K562 (cell line): ENCODE measurements around the gene GALM. TPM values are rescaled to one million over a fixed set of nuclear protein-coding genes. Genes with fewer than 3 reads are reported as not detected.
A peak's percentile ranks its signal among the peaks of the same experiment; 100 is the strongest.
"Not testable (repeated sequence)": the region's sequence is repeated elsewhere in the genome, so short reads cannot be mapped to it uniquely, and the experiment has no call there.

Experiments
- ARID1B ChIP-seq: fragments of 450-650 bp; IDR thresholded peaks from 2 replicates; pipeline ENCODE4 v1.6.1; 2016; ENCODE audit warnings: antibody characterized with exemption, mild to moderate bottlenecking, inconsistent platforms
- CBX3 ChIP-seq, 2 experiments: IDR thresholded peaks; 1 replicate in 1 of 2; 2 replicates in 1 of 2; pipeline ENCODE4 v1.6.1; 2012; ENCODE audit warnings: inconsistent platforms in 2 of 2, low read length in 2 of 2, borderline replicate concordance in 1 of 2, control low read depth in 1 of 2
- CEBPG ChIP-seq, 3 experiments: fragments of 200-800 bp in 1 of 3; sonication (Bioruptor generic) in 1 of 3; sonication (generic) in 1 of 3; formaldehyde crosslinking in 1 of 3; IDR thresholded peaks in 2 of 3; conservative IDR thresholded peaks in 1 of 3; 2 replicates each; pipeline versions ENCODE4 v1.6.1 to v1.8.0; 2016 to 2022; ENCODE audit warnings: missing compliant biosample characterization in 2 of 3, missing genetic modification characterization in 2 of 3, mild to moderate bottlenecking in 1 of 3, missing genetic modification reagents in 1 of 3
- CREB1 ChIP-seq, 2 experiments: sonication (generic) in 1 of 2; formaldehyde crosslinking in 1 of 2; IDR thresholded peaks; 2 replicates each; pipeline versions ENCODE4 v1.6.1 to v1.8.0; 2012 to 2022; ENCODE audit warnings: inconsistent platforms in 1 of 2, mild to moderate bottlenecking in 1 of 2, missing genetic modification reagents in 1 of 2, moderate library complexity in 1 of 2
- CREM ChIP-seq: IDR thresholded peaks from 2 replicates; pipeline ENCODE4 v1.6.1; 2014; ENCODE audit warnings: antibody characterized with exemption, low read depth
- ETV1 ChIP-seq: fragments of 450-650 bp; conservative IDR thresholded peaks from 2 replicates; pipeline ENCODE4 v1.6.1; 2016; ENCODE audit warnings: missing genetic modification characterization, control low read depth, low read depth, missing compliant biosample characterization
- FOSL1 ChIP-seq: fragments of 200-800 bp; sonication (Bioruptor generic); conservative IDR thresholded peaks from 2 replicates; pipeline ENCODE4 v1.6.1; 2016; ENCODE audit warnings: missing genetic modification characterization, missing compliant biosample characterization
- FOXM1 ChIP-seq, 2 experiments: fragments of 450-650 bp in 1 of 2; sonication (generic) in 1 of 2; formaldehyde crosslinking in 1 of 2; IDR thresholded peaks; 2 replicates each; pipeline versions ENCODE4 v1.6.1 to v1.9.0; 2017 to 2022; ENCODE audit warnings: low read depth in 2 of 2, mild to moderate bottlenecking in 2 of 2, missing genetic modification reagents in 1 of 2, moderate library complexity in 1 of 2
- GABPA ChIP-seq: fragments of 200-800 bp; sonication (Bioruptor generic); conservative IDR thresholded peaks from 2 replicates; pipeline ENCODE4 v1.6.1; 2016; ENCODE audit warnings: low read depth, missing genetic modification characterization, missing compliant biosample characterization
- GATA2 ChIP-seq: sonication (generic); formaldehyde crosslinking; IDR thresholded peaks from 2 replicates; pipeline ENCODE4 v1.4.0; 2020; ENCODE audit warnings: mild to moderate bottlenecking, missing genetic modification reagents
- JUN ChIP-seq, 2 experiments: sonication (generic) in 1 of 2; formaldehyde crosslinking in 1 of 2; IDR thresholded peaks; 2 replicates each; pipeline versions ENCODE4 v1.6.1 to v1.8.0; 2012 to 2022; ENCODE audit warnings: borderline replicate concordance in 2 of 2, mild to moderate bottlenecking in 2 of 2, improper control_type of control experiment in 1 of 2, low read depth in 1 of 2, low read length in 1 of 2, missing genetic modification reagents in 1 of 2
- L3MBTL2 ChIP-seq: fragments of 450-650 bp; IDR thresholded peaks from 2 replicates; pipeline ENCODE4 v1.6.1; 2016; ENCODE audit warnings: mild to moderate bottlenecking, moderate library complexity
- MAZ ChIP-seq, 2 experiments: fragments of 450-650 bp in 1 of 2; sonication (generic) in 1 of 2; formaldehyde crosslinking; IDR thresholded peaks in 1 of 2; conservative IDR thresholded peaks in 1 of 2; 2 replicates each; pipeline versions ENCODE4 v1.4.0 to v1.5.0; 2020; ENCODE audit warnings: mild to moderate bottlenecking in 1 of 2, missing genetic modification reagents in 1 of 2
- MBD2 ChIP-seq: sonication (generic); IDR thresholded peaks from 2 replicates; pipeline ENCODE4 v1.6.1; 2016; ENCODE audit warnings: low read depth, borderline replicate concordance
- MEF2D ChIP-seq: conservative IDR thresholded peaks from 2 replicates; pipeline ENCODE4 v1.6.1; 2016; ENCODE audit warnings: low read depth, missing genetic modification characterization, missing compliant biosample characterization
- MNT ChIP-seq, 2 experiments: fragments of 450-650 bp; conservative IDR thresholded peaks; 2 replicates each; pipeline ENCODE4 v1.6.1; 2017; ENCODE audit warnings: mild to moderate bottlenecking in 2 of 2, moderate library complexity in 2 of 2
- MTA2 ChIP-seq: fragments of 450-650 bp; IDR thresholded peaks from 2 replicates; pipeline ENCODE4 v1.6.1; 2016; ENCODE audit warnings: low read depth
- NCOR1 ChIP-seq: fragments of 450-650 bp; IDR thresholded peaks from 2 replicates; pipeline ENCODE4 v1.6.1; 2016; ENCODE audit warnings: mild to moderate bottlenecking, moderate library complexity
- TEAD4 ChIP-seq, 2 experiments: sonication (generic) in 1 of 2; formaldehyde crosslinking in 1 of 2; IDR thresholded peaks; 2 replicates each; pipeline versions ENCODE4 v1.6.1 to v1.8.0; 2012 to 2022; ENCODE audit warnings: borderline replicate concordance in 1 of 2, inconsistent platforms in 1 of 2, low read length in 1 of 2, mild to moderate bottlenecking in 1 of 2, missing genetic modification reagents in 1 of 2
- ZBTB12 ChIP-seq: fragments of 250-450 bp; sonication (Bioruptor Pico); IDR thresholded peaks from 2 replicates; pipeline ENCODE4 v1.4.0; 2020
- ZNF197 ChIP-seq: fragments of 200-800 bp; sonication (Bioruptor generic); IDR thresholded peaks from 2 replicates; pipeline ENCODE4 v1.6.1; 2016; ENCODE audit warnings: low read depth, missing genetic modification characterization, missing compliant biosample characterization
- ZNF24 ChIP-seq: fragments of 450-650 bp; IDR thresholded peaks from 2 replicates; pipeline ENCODE4 v1.6.1; 2016
- polyA plus RNA-seq, 8 experiments: library from polyadenylated mRNA; depleted of rRNA in 4 of 8; stranded (reverse) in 5 of 8; unstranded in 3 of 8; fragments of >200 nt; fragmentation: Nextera tagmentation in 2 of 8; fragmentation: Illumina TruSeq in 1 of 8; extraction: Ambion mirVana in 2 of 8; extraction: Trizol in 1 of 8; gene quantifications; 2 replicates each; pipeline versions ENCODE4 v1.2.1 to v1.2.3, GENCODE V29; 2011 to 2014; ENCODE audit warnings: inconsistent platforms in 1 of 8, missing spikeins in 1 of 8
- total RNA-seq, 7 experiments: library from RNA; depleted of rRNA in 6 of 7; stranded (reverse); fragments of >200 nt in 6 of 7; fragmentation: Illumina TruSeq in 2 of 7; extraction: Trizol in 2 of 7; gene quantifications; 2 replicates each; pipeline versions ENCODE4 v1.2.1 to v1.2.3, GENCODE V29; 2011 to 2021; ENCODE audit warnings: low replicate concordance in 1 of 7

Gene GALM
- total and polyA plus RNA-seq, 9 of the 15 experiments (the other 6 are each of a cell fraction or from before 2014, with no cell fraction given), result 22.1 to 51.7 (median 27.9) TPM

GRCh38 chr2:38643683-38644511 is 22.0 kb upstream of the GALM start (continued):
- TF ChIP-seq ETV1 (tag), result peak; percentile 98
- peak; percentile 82 for TF ChIP-seq CREM
- TF ChIP-seq ZBTB12 (CRISPR knock-in tag), result peak; percentile 18; the same call in 1 of the 2 replicates
- TF ChIP-seq ZNF197 (CRISPR knock-in tag), result 0 out of 2 replicates have a peak, but pooled peaks have one; percentile 47
- peak; percentile 91 for TF ChIP-seq GATA2 (CRISPR knock-in tag)
- peak; percentile 55; the same call in 1 of the 2 replicates for TF ChIP-seq JUN (IDR thresholded peaks at IDR 0.05; ENCODE audit: borderline replicate concordance, low read depth, low read length)
- not testable (repeated sequence) for TF ChIP-seq JUN (CRISPR knock-in tag; IDR thresholded peaks at IDR 0.05; ENCODE audit: borderline replicate concordance); FOXM1 (CRISPR knock-in tag; IDR thresholded peaks at IDR 0.05; ENCODE audit: low read depth); TEAD4 (CRISPR knock-in tag; IDR thresholded peaks at IDR 0.05; ENCODE audit: borderline replicate concordance)
- peak; percentile 83; the same call in 1 of the 2 replicates for TF ChIP-seq MBD2
- TF ChIP-seq ARID1B, result peak; percentile 98
- 0 out of 2 replicates have a peak, but pooled peaks have one; percentile 78 for TF ChIP-seq MEF2D (tag)
- TF ChIP-seq NCOR1, result peak; percentile 96
- peak; percentile 89 for TF ChIP-seq FOXM1 (IDR thresholded peaks at IDR 0.05; ENCODE audit: low read depth)
- TF ChIP-seq MNT (conservative IDR thresholded peaks at IDR 0.05), result peak; percentile 67 to 82
- peak; percentile 83 for TF ChIP-seq FOSL1 (tag)
- peak; percentile 90 for TF ChIP-seq L3MBTL2
- peak; percentile 75; the same call in 1 of the 2 replicates for TF ChIP-seq CREB1 (IDR thresholded peaks at IDR 0.05)
- TF ChIP-seq CREB1 (CRISPR knock-in tag; IDR thresholded peaks at IDR 0.05), result peak; percentile 18; the same call in 1 of the 2 replicates
- TF ChIP-seq ZNF24, result peak; percentile 60; the same call in 1 of the 2 replicates
- TF ChIP-seq TEAD4 (IDR thresholded peaks at IDR 0.05; ENCODE audit: low read length), result peak; percentile 99
- TF ChIP-seq CBX3 (IDR thresholded peaks at IDR 0.05; ENCODE audit: borderline replicate concordance in 1 of 2, low read length in 2 of 2), result peak in 1 of 2 experiments; percentile 76; a peak in 1 of 3 replicates
- peak; percentile 91 for TF ChIP-seq MTA2
- peak; percentile 74 for TF ChIP-seq GABPA (tag)
- peak in 1 of 2 experiments; percentile 65; a peak in 2 of 4 replicates for TF ChIP-seq MAZ (CRISPR knock-in tag; conservative IDR thresholded peaks at IDR 0.05 in 1 of 2, IDR thresholded peaks at IDR 0.05 in 1 of 2)
- TF ChIP-seq CEBPG (CRISPR knock-in tag; IDR thresholded peaks at IDR 0.05), result peak; percentile 99
- peak; percentile 75 to 98 for TF ChIP-seq CEBPG (tag; conservative IDR thresholded peaks at IDR 0.05 in 1 of 2, IDR thresholded peaks at IDR 0.05 in 1 of 2)
